Stimulated activated CD8-positive, alpha-beta memory T cell treated with anti-CD3 and anti-CD28 coated beads, Interleukin-15, amount 100 ng/mL, for 4 hours (primary cell): ENCODE measurements around the gene MYO7A.

Experiments
- DNase-seq, 2 donors: peaks; one replicate each; pipeline ENCODE4 v3.0.0-alpha.2; 2020; ENCODE audit warnings: low read depth in 2 of 2

The MYO7A gene

DNA sequence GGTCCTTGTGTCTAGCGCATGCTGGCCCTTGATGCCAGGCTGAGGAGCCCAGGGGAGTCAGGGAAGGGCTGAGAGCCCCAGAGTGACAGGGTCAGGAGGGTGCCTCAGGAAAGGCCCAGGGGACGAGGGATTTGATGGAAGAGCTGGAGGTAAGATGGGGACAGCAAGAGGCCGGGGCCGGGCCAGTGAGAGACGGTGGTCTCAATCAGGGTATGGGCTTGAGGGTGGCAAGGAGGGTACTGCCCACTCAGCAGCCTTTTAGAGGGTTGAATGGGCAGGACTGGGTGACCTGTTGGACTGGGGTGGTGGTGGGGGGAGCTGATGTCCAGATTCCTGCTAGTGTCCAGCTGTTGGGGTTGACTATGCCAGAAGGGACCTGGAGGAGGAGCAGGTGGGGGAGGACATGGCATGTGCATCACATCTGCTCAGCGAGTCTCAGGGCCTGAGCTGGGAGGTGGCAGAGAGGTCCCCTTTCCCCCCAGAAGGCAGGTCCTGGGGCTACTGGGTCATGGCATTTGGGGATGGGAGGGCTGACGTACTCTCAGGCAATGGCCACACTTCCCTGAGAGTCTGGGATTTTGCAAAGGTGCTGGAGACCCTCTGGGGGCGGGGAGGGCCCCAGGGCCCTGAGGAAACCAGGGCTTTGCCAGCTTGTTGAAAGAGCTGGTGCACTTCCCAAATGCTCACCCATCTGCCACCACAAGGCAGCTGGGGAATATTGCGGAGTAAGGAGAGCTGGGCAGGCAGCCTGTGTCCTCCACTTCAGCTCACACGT is 18.4 kb downstream of the MYO7A start:
- no peak for DNase-seq

DNA sequence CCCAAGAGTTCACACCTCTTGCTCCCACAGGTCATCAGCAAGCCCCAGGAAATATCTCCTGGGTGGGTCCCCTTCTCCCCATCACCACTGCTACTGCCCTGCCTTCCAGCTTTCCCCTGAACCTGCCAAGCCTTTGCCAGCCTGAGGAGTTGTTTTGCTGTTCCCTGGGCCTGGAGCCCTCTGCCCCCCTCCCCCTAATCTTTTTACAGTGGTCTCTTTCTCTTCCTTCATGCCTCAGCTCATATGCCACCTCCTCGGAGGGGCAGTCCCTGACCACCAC is 18.9 kb downstream of the MYO7A start:
- no peak for DNase-seq

DNA sequence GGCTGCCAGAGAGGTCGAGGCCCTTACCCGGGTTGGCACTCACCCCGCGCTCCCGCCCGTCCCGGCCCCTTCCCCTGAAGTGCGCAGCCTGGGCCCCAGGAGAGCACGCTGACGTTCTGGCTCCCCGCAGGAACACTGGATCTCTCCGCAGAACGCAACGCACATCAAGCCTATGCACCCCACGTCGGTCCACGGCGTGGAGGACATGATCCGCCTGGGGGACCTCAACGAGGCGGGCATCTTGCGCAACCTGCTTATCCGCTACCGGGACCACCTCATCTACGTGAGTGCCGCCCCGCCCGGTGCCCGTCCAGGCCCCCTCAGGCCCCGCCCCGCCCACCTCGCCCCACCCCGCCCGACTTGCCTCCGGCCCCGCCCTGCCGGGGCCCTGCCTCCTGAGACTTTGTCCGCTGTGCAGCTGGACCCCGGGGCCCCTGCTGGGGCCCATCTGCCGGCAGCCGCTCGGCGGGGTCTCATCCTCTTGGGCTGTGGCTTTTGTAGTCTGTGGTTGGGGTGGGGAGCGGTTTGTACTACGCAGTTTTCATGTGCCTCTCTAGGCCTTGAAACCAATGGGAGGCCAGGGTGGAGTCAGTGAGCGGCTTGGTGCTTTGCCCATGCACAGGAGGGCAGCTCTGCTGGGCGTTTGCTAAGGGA is 19.7 kb downstream of the MYO7A start:
- no peak for DNase-seq

- no peak for DNase-seq
Measured at GRCh38 chr11:77148963-77149715, 21.1 kb downstream of the MYO7A start.

DNA sequence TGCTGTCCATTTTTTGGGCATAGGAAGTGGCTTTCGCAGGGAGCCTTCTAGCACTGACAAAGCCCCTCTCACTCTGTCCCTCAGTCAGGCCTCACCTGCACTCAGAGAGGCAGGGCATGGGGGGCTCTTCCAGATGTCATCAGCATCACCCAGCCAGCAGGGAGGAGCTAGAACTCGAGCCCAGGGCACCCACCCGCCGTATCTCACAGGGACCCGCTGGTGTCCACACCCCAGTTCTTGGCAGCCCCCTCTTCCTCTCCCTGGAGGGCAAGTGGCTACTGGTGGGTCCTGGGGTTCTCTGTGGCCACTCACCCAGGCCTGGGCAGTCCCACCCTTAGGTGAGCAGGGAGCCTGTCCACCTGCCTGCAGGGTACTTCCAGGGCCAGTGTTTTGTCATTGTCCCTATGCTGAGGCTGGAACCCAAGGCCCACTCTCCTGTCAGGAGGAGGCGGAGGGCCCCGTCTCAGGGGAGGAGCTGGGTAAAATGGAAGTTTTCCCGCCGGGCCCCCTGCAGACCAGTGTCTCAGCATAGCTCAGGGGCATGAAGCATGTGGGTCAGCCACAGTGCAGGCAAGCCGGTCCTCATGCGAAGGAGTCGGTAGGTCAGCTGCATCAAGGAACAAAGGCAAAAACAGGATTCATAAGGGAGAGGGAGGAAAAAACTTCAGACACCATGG is 21.8 kb downstream of the MYO7A start:
- no peak for DNase-seq

DNA sequence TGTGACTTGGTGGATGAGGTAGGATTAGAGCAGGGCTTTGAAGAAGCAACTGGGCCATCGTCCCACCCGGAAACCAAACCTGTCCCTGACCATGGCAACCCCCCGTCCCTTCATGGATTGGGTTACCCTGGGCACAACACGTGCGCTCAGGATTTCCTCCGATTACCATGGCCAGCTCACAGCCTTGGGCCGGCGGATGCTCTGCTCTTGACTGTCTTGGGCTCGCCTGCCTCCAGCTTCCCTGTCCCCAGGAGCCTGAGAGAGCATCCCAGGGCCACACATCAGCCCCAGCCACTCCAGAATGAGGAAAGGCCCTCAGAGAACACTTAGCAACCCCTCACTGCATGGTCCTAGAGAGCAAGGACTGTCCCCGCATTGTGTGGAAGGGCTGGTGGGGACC is 22.8 kb downstream of the MYO7A start:
- DNase-seq: no peak

GRCh38 chr11:77151804-77152509 is 23.9 kb downstream of the MYO7A start:
- peak in 1 of 2 donors; percentile 30 for DNase-seq

GRCh38 chr11:77152846-77153245 is 24.8 kb downstream of the MYO7A start:
- no peak for DNase-seq

- no peak for DNase-seq
Measured at GRCh38 chr11:77153276-77154185, 25.5 kb downstream of the MYO7A start.

- DNase-seq: no peak
Measured at GRCh38 chr11:77154381-77155081, 26.5 kb downstream of the MYO7A start.

DNA sequence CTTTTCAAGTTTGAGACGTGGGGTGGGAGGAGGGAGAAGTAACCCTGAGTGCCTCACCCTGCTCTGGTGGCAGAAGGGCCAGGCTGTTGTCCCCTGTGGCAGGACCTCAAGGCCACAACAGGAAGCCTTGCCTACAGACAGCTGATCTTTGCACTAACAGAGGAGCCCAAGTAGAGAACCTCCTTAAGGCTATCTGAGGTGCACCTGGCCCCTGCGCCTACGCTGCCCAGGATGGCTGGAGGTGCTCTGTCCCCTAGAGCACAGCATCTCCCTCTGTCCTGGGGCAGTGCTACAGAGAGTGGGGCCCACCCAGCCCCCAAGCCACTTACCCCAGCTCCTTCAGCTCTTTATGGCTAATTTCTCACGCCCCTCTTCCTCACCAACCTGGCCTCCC is 27.0 kb downstream of the MYO7A start:
- no peak for DNase-seq

GRCh38 chr11:77155556-77156130 is 27.6 kb downstream of the MYO7A start:
- DNase-seq: no peak

GRCh38 chr11:77156396-77157195 is 28.6 kb downstream of the MYO7A start:
- DNase-seq: no peak

- DNase-seq: no peak
Measured at GRCh38 chr11:77158041-77158695, 30.1 kb downstream of the MYO7A start.

- no peak for DNase-seq
Measured at GRCh38 chr11:77159219-77159936, 31.3 kb downstream of the MYO7A start.

DNA sequence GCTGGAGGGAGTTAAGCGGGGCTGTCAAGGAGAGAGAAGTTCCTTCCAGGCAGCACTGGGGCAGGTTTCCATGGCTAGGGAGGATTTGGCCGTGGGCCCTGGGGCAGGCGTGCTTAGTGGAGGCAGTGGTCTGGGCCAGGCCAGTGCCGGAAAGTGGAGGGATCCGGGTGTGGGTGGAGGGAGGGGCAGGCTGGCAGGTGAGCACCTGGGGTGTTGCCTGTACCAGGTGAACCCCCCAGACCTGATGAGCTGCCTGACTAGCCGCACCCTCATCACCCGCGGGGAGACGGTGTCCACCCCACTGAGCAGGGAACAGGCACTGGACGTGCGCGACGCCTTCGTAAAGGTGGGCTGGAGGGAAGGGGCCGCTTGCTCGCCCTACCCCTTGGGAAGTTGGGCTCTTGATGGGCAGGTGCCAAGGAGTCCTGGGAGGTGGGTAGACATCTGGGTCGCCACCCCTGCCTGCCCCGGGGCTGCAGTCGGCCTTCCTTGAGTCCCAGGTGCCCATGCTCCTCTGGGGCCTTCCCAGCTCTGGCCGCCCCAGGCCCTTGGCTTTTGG is 32.0 kb downstream of the MYO7A start:
- no peak for DNase-seq

DNA sequence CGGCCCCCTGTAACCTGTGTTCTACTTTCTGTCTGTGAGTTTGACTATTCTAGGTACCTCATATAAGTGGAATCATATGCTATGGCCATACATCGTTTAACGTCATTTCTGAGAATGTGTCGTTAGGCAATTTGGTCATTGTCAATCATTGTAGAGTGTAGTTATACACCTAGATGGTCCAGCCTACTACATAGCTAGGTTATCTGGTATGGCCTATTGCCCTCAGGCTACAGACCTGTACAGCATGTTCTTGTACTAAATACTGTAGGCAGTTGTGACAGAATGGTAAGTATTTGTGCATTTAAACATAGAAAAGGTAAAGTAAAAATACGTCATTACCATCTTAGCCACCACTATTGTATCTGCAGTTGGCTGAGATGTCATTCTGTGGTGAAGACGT is 35.2 kb downstream of the MYO7A start:
- no peak for DNase-seq
